K562 (cell line): ENCODE measurements around the gene TERC. TPM values are rescaled to one million over a fixed set of nuclear protein-coding genes. Genes with fewer than 3 reads are reported as not detected.

ENCODE experiments used
- ATAC-seq: fragments of 200-7000 bp; cut with Tn5 transposase; 3 replicates; pipeline ENCODE4 v1.9.1; 2020; ENCODE audit warnings: moderate library complexity
- BruUV-seq: library from RNA; stranded (reverse); fragments of 400-500 nt; replicated peaks from 2 replicates; lab custom pipeline; 2021; lab: Mats Ljungman, UMichigan
- CTCF ChIA-PET: fragments of 300-600 bp; formaldehyde crosslinking; extraction: SDS; loops from one replicate; lab custom pipeline; 2021; ENCODE audit warnings: low intra/inter-chr PET ratio; lab: Yijun Ruan, JAX
- POLR2A ChIA-PET: fragments of 300-600, 350-650 bp; sonication (Branson Sonifier 250); formaldehyde crosslinking; extraction: SDS; loops from one replicate; lab custom pipeline; 2021; ENCODE audit warnings: antibody characterized with exemption, inconsistent platforms; lab: Yijun Ruan, JAX
- DNase-seq, 4 experiments: peaks; one replicate each; pipeline versions ENCODE4 v3.0.0 to v3.0.0-alpha.2; 2011 to 2018; ENCODE audit warnings: low spot score in 3 of 4, mixed read lengths in 3 of 4; ENCODE audit errors: extremely low read depth in 1 of 4
- FAIRE-seq: peaks from 2 replicates; lab custom pipeline; 2011; peaks lifted over from hg19 to GRCh38; lab: Jason Lieb, UNC
- H2AFZ ChIP-seq: 2 replicates; pipeline ENCODE4 v1.6.0; 2011; ENCODE audit warnings: low read depth, low read length, control low read depth, inconsistent platforms
- H3K27ac ChIP-seq: fragments of 200-600 bp; 3 replicates; pipeline ENCODE4 v1.8.0; 2011; ENCODE audit warnings: low read depth, mild to moderate bottlenecking, control low read depth, inconsistent platforms, low read length, moderate library complexity, mixed read lengths; ENCODE audit errors: extremely low read depth
- H3K27me3 ChIP-seq, 2 experiments: fragments of 300-600 bp in 1 of 2; 2 replicates in 1 of 2; 3 replicates in 1 of 2; pipeline versions ENCODE4 v1.6.0 to v1.8.0; 2011; ENCODE audit warnings: inconsistent platforms in 2 of 2, low read length in 2 of 2, mild to moderate bottlenecking in 1 of 2, mixed read lengths in 1 of 2, moderate library complexity in 1 of 2; ENCODE audit not compliant: control insufficient read depth in 2 of 2, insufficient read depth in 2 of 2
- H3K36me3 ChIP-seq: fragments of 300-600 bp; 3 replicates; pipeline ENCODE4 v1.8.0; 2011; ENCODE audit warnings: mild to moderate bottlenecking, low read length, inconsistent platforms; ENCODE audit not compliant: control insufficient read depth, insufficient read depth
- H3K4me1 ChIP-seq, 2 experiments: fragments of 200-600 bp in 1 of 2; replicated peaks in 1 of 2; 2 replicates in 1 of 2; 3 replicates in 1 of 2; pipeline versions ENCODE4 v1.5.1 to v1.8.0; 2011; ENCODE audit warnings: inconsistent platforms in 2 of 2, low read length in 2 of 2, mild to moderate bottlenecking in 1 of 2, mixed read lengths in 1 of 2, moderate library complexity in 1 of 2; ENCODE audit not compliant: control insufficient read depth in 2 of 2, insufficient read depth in 2 of 2
- H3K4me2 ChIP-seq: 2 replicates; pipeline ENCODE4 v1.6.1; 2011; ENCODE audit warnings: low read length, control low read depth, inconsistent platforms, mixed read lengths; ENCODE audit not compliant: insufficient read depth
- H3K4me3 ChIP-seq: fragments of 200-600 bp; sonication (generic), shearing (Covaris generic); 2 replicates; pipeline ENCODE4 v1.5.1; 2016; ENCODE audit warnings: control low read depth, inconsistent platforms
- H3K79me2 ChIP-seq: fragments of 200-600 bp; 3 replicates; pipeline ENCODE4 v1.8.0; 2011; ENCODE audit warnings: low read length, inconsistent platforms; ENCODE audit not compliant: control insufficient read depth, insufficient read depth
- H3K9ac ChIP-seq, 2 experiments: 2 replicates each; pipeline versions ENCODE4 v1.6.0 to v1.6.1; 2011; ENCODE audit warnings: low read depth in 2 of 2, low read length in 2 of 2, control low read depth in 1 of 2, inconsistent platforms in 1 of 2, mild to moderate bottlenecking in 1 of 2, mixed read lengths in 1 of 2; ENCODE audit not compliant: insufficient read depth in 1 of 2
- H3K9me1 ChIP-seq: one replicate; pipeline ENCODE4 v1.6.0; 2011; ENCODE audit warnings: inconsistent platforms, mild to moderate bottlenecking, low read length, moderate library complexity; ENCODE audit not compliant: control insufficient read depth, insufficient read depth
- H3K9me3 ChIP-seq: replicated peaks from 2 replicates; pipeline ENCODE4 v1.5.1; 2011; ENCODE audit warnings: low read depth, low read length, inconsistent platforms; ENCODE audit not compliant: control insufficient read depth, insufficient read depth
- H4K20me1 ChIP-seq: replicated peaks from 2 replicates; pipeline ENCODE4 v1.6.1; 2011; ENCODE audit warnings: low read length, inconsistent platforms, mixed read lengths; ENCODE audit not compliant: control insufficient read depth, insufficient read depth
- CTBP1 ChIP-seq: fragments of 450-650 bp; IDR thresholded peaks from 2 replicates; pipeline ENCODE4 v1.6.1; 2016; ENCODE audit warnings: borderline replicate concordance
- E4F1 ChIP-seq: fragments of 250-450 bp; sonication (Bioruptor Pico); IDR thresholded peaks from 2 replicates; pipeline ENCODE4 v1.5.0; 2021; ENCODE audit warnings: mild to moderate bottlenecking, borderline replicate concordance
- MTA3 ChIP-seq: fragments of 450-650 bp; formaldehyde crosslinking; IDR thresholded peaks from 2 replicates; pipeline ENCODE4 v1.6.1; 2017; ENCODE audit warnings: mild to moderate bottlenecking, borderline replicate concordance
- NCOA6 ChIP-seq: fragments of 450-650 bp; IDR thresholded peaks from 2 replicates; pipeline ENCODE4 v1.6.1; 2017; ENCODE audit warnings: mild to moderate bottlenecking
- PATZ1 ChIP-seq: fragments of 250-450 bp; sonication (Bioruptor Pico); IDR thresholded peaks from 2 replicates; pipeline ENCODE4 v1.5.0; 2020; ENCODE audit warnings: mild to moderate bottlenecking, borderline replicate concordance
- RAD21 ChIP-seq, 2 experiments: fragments of 250-450 bp in 1 of 2; fragments of 450-650 bp in 1 of 2; sonication (Bioruptor Pico) in 1 of 2; formaldehyde crosslinking in 1 of 2; IDR thresholded peaks in 1 of 2; conservative IDR thresholded peaks in 1 of 2; 2 replicates each; pipeline versions ENCODE4 v1.4.0 to v1.8.0; 2020 to 2022; ENCODE audit warnings: mild to moderate bottlenecking in 2 of 2, moderate library complexity in 1 of 2
- ZC3H8 ChIP-seq: fragments of 450-650 bp; IDR thresholded peaks from 2 replicates; pipeline ENCODE4 v1.6.1; 2017
- ZNF518B ChIP-seq: fragments of 250-450 bp; sonication (Bioruptor Pico); IDR thresholded peaks from 2 replicates; pipeline ENCODE4 v1.5.0; 2021; ENCODE audit warnings: mild to moderate bottlenecking, moderate library complexity
- WGBS: fragments of 100-300 bp; shearing (Covaris generic); methylation state at CpG from one replicate; pipeline ENCODE4 v1.1.6; 2016; ENCODE audit warnings: low coverage, mixed read lengths; ENCODE audit not compliant: insufficient coverage; ENCODE audit errors: missing lambda C conversion rate; 5-methylcytosine and 5-hydroxymethylcytosine counted together
- in situ Hi-C: fragments of 300-500 bp; cut with MboI; formaldehyde crosslinking; loops from 4 replicates; pipeline ENCODE4 v1.15.0; 2018; ENCODE audit warnings: inconsistent platforms, mixed read lengths
- intact Hi-C: fragments of 100-400 bp; cut with micrococcal nuclease; formaldehyde crosslinking; loops from 2 replicates; pipeline ENCODE4 v1.14.2; 2022
- polyA plus RNA-seq, 8 experiments: library from polyadenylated mRNA; depleted of rRNA in 4 of 8; stranded (reverse) in 5 of 8; unstranded in 3 of 8; fragments of >200 nt; fragmentation: Nextera tagmentation in 2 of 8; fragmentation: Illumina TruSeq in 1 of 8; extraction: Ambion mirVana in 2 of 8; extraction: Trizol in 1 of 8; gene quantifications; 2 replicates each; pipeline versions ENCODE4 v1.2.1 to v1.2.3, GENCODE V29; 2011 to 2014; ENCODE audit warnings: inconsistent platforms in 1 of 8, missing spikeins in 1 of 8
- total RNA-seq, 7 experiments: library from RNA; depleted of rRNA in 6 of 7; stranded (reverse); fragments of >200 nt in 6 of 7; fragmentation: Illumina TruSeq in 2 of 7; extraction: Trizol in 2 of 7; gene quantifications; 2 replicates each; pipeline versions ENCODE4 v1.2.1 to v1.2.3, GENCODE V29; 2011 to 2021; ENCODE audit warnings: low replicate concordance in 1 of 7

Gene TERC
- total and polyA plus RNA-seq, 9 of the 15 experiments (the other 6 are each of a cell fraction or from before 2014, with no cell fraction given) = 0.77 to 234 (median 27.9) TPM; not detected in 3

GRCh38 chr3:169813278-169813677 is 48.4 kb upstream of the TERC start:
- in situ Hi-C loops (no loop called here), intact Hi-C loops (no loop called here)
- Histone ChIP-seq H3K27ac (no peak overlapping the region), H4K20me1 (no peaks in the 10 kb centered on the region), H3K27me3 (peaks cover 0 to 4% of the 10 kb centered on the region in 2 experiments; a peak in 1 of 5 replicates), H3K36me3 (no peaks in the 10 kb centered on the region), H3K79me2 (no peaks in the 10 kb centered on the region), H3K9me1 (no peaks in the 10 kb centered on the region), H3K9me3 (peaks cover 3% of the 10 kb centered on the region), H3K4me1 (no peaks in the 10 kb centered on the region; a peak in 1 of 5 replicates), H3K4me2 (no peak overlapping the region), H3K4me3 (no peak overlapping the region), H2AFZ (no peak overlapping the region), H3K9ac (no peak overlapping the region)
- TF ChIP-seq RAD21 (CRISPR knock-in tag; conservative IDR thresholded peaks at IDR 0.05 in 1 of 2, IDR thresholded peaks at IDR 0.05 in 1 of 2) = no peak
- TF ChIP-seq ZNF518B = no peak
- TF ChIP-seq NCOA6 = no peak
- no peak for TF ChIP-seq PATZ1 (CRISPR knock-in tag)
- TF ChIP-seq CTBP1 = no peak
- no peak for TF ChIP-seq ZC3H8
- no peak for TF ChIP-seq E4F1
- TF ChIP-seq MTA3 = no peak
- 61% methylated on average over 8 of the region's 8 CpGs for WGBS
- no TSS peak for BruUV-seq
- POLR2A ChIA-PET = no interaction called here
- DNase-seq = no peak
- CTCF ChIA-PET = no interaction called here
- ATAC-seq = no peak
- FAIRE-seq = no peak
